ENCODE measurements around the gene ZNF70. TPM values are rescaled to one million over a fixed set of nuclear protein-coding genes. Genes with fewer than 3 reads are reported as not detected.
A peak's percentile ranks its signal among the peaks of the same experiment; 100 is the strongest.

ZNF70 gene
- total RNA-seq, 1 donor from 2014 or later: 2.9 TPM

- Mint-ChIP-seq H3K36me3 (ENCODE audit: low read depth) (no peaks in the 10 kb centered on the region), H3K4me3 (ENCODE audit: low read depth) (no peak overlapping the region), H3K27ac (no peak overlapping the region), H3K9me3 (no peaks in the 10 kb centered on the region), H3K27me3 (ENCODE audit: low read depth) (peaks cover 16% of the 10 kb centered on the region), H3K4me1 (ENCODE audit: low read depth) (peaks cover 5% of the 10 kb centered on the region)
- no peak for DNase-seq (ENCODE audit: low spot score)
- intact Hi-C loops (cut with micrococcal nuclease): no loop called here
Observed at GRCh38 chr22:23774922-23775436, 24.1 kb upstream of the ZNF70 start.

- H3K27me3 Mint-ChIP-seq (ENCODE audit: low read depth): peaks cover 16% of the 10 kb centered on the region
- peaks cover 5% of the 10 kb centered on the region for H3K4me1 Mint-ChIP-seq (ENCODE audit: low read depth)
- H3K4me3 Mint-ChIP-seq (ENCODE audit: low read depth): no peak overlapping the region
- no peaks in the 10 kb centered on the region for H3K36me3 Mint-ChIP-seq (ENCODE audit: low read depth)
- intact Hi-C loops (cut with micrococcal nuclease): no loop called here
- H3K27ac Mint-ChIP-seq: no peak overlapping the region
- DNase-seq (ENCODE audit: low spot score): no peak
- no peaks in the 10 kb centered on the region for H3K9me3 Mint-ChIP-seq
Observed at GRCh38 chr22:23774114-23774921, 23.4 kb upstream of the ZNF70 start.

- peak overlapping the region; percentile 14 for H3K4me3 Mint-ChIP-seq (ENCODE audit: low read depth)
- H3K27me3 Mint-ChIP-seq (ENCODE audit: low read depth): peaks cover 16% of the 10 kb centered on the region
- no peaks in the 10 kb centered on the region for H3K9me3 Mint-ChIP-seq
- DNase-seq (ENCODE audit: low spot score): no peak
- no peaks in the 10 kb centered on the region for H3K36me3 Mint-ChIP-seq (ENCODE audit: low read depth)
- no peak overlapping the region for H3K27ac Mint-ChIP-seq
- intact Hi-C loops (cut with micrococcal nuclease): no loop called here
- H3K4me1 Mint-ChIP-seq (ENCODE audit: low read depth): peaks cover 5% of the 10 kb centered on the region
Observed at GRCh38 chr22:23773483-23774113, 22.7 kb upstream of the ZNF70 start.

- Mint-ChIP-seq H3K9me3 (no peaks in the 10 kb centered on the region), H3K4me1 (ENCODE audit: low read depth) (peaks cover 5% of the 10 kb centered on the region), H3K27ac (no peak within 1 kb of the TSS), H3K27me3 (ENCODE audit: low read depth) (peaks cover 16% of the 10 kb centered on the region), H3K4me3 (ENCODE audit: low read depth) (peak within 1 kb of the TSS; percentile 52), H3K36me3 (ENCODE audit: low read depth) (no peaks in the 10 kb centered on the region)
- no peak for DNase-seq (ENCODE audit: low spot score)
- intact Hi-C loops (cut with micrococcal nuclease): no loop called here
Observed at GRCh38 chr22:23772649-23773473, 21.9 kb upstream of the ZNF70 start, which contains the start of gene MMP11. MMP11 (plus strand) TSS chr22:23772849; CDS start chr22:23772871, 22 bp downstream.

- DNase-seq (ENCODE audit: low spot score): no peak
- Mint-ChIP-seq H3K9me3 (no peaks in the 10 kb centered on the region), H3K4me1 (ENCODE audit: low read depth) (peaks cover 5% of the 10 kb centered on the region), H3K4me3 (ENCODE audit: low read depth) (peak overlapping the region; percentile 52), H3K27me3 (ENCODE audit: low read depth) (peaks cover 16% of the 10 kb centered on the region), H3K27ac (no peak overlapping the region), H3K36me3 (ENCODE audit: low read depth) (no peaks in the 10 kb centered on the region)
- intact Hi-C loops (cut with micrococcal nuclease): no loop called here
Observed at GRCh38 chr22:23772315-23772648, 21.4 kb upstream of the ZNF70 start.

GRCh38 chr22:23769321-23769965 lies 18.5 kb upstream of the ZNF70 start:
- Mint-ChIP-seq H3K9me3 (no peaks in the 10 kb centered on the region), H3K27me3 (ENCODE audit: low read depth) (peaks cover 14% of the 10 kb centered on the region), H3K4me1 (ENCODE audit: low read depth) (peaks cover 8% of the 10 kb centered on the region), H3K27ac (no peak overlapping the region), H3K4me3 (ENCODE audit: low read depth) (peak overlapping the region; percentile 7), H3K36me3 (ENCODE audit: low read depth) (peaks cover 10% of the 10 kb centered on the region)
- intact Hi-C loops (cut with micrococcal nuclease): loop anchor here (2.0 kb wide), 1 partner anchor 17 kb away; the partner anchor contains the start of gene SMARCB1
- no peak for DNase-seq (ENCODE audit: low spot score)

GRCh38 chr22:23767673-23768548 lies 17.0 kb upstream of the ZNF70 start, which contains the start of gene CHCHD10:
CHCHD10 (minus strand) TSS chr22:23767972; CDS start chr22:23767874, 98 bp downstream.
- Mint-ChIP-seq H3K4me1 (ENCODE audit: low read depth) (peaks cover 18% of the 10 kb centered on the region), H3K27ac (peak within 1 kb of the TSS; percentile 67), H3K36me3 (ENCODE audit: low read depth) (peaks cover 13% of the 10 kb centered on the region), H3K27me3 (ENCODE audit: low read depth) (peaks cover 2% of the 10 kb centered on the region), H3K4me3 (ENCODE audit: low read depth) (peak within 1 kb of the TSS; percentile 75), H3K9me3 (no peaks in the 10 kb centered on the region)
- intact Hi-C loops (cut with micrococcal nuclease): loop anchor here (2.0 kb wide), 3 partner anchors 19 to 141 kb away; partner anchors contain the start of gene SMARCB1
- peak; percentile 78 for DNase-seq (ENCODE audit: low spot score)

- Mint-ChIP-seq H3K4me1 (ENCODE audit: low read depth) (peaks cover 20% of the 10 kb centered on the region), H3K4me3 (ENCODE audit: low read depth) (peak overlapping the region; percentile 75), H3K9me3 (no peaks in the 10 kb centered on the region), H3K36me3 (ENCODE audit: low read depth) (peaks cover 13% of the 10 kb centered on the region), H3K27ac (peak overlapping the region; percentile 67), H3K27me3 (ENCODE audit: low read depth) (peaks cover 2% of the 10 kb centered on the region)
- DNase-seq (ENCODE audit: low spot score): no peak
- intact Hi-C loops (cut with micrococcal nuclease): loop anchor here (2.0 kb wide), 2 partner anchors 82 to 140 kb away; no protein-coding TSS in a partner anchor
Observed at GRCh38 chr22:23767303-23767672, 16.4 kb upstream of the ZNF70 start.

- H3K36me3 Mint-ChIP-seq (ENCODE audit: low read depth): peaks cover 13% of the 10 kb centered on the region
- intact Hi-C loops (cut with micrococcal nuclease): no loop called here
- peaks cover 17% of the 10 kb centered on the region for H3K4me1 Mint-ChIP-seq (ENCODE audit: low read depth)
- no peak for DNase-seq (ENCODE audit: low spot score)
- no peak overlapping the region for H3K27ac Mint-ChIP-seq
- no peaks in the 10 kb centered on the region for H3K9me3 Mint-ChIP-seq
- no peak overlapping the region for H3K4me3 Mint-ChIP-seq (ENCODE audit: low read depth)
- no peaks in the 10 kb centered on the region for H3K27me3 Mint-ChIP-seq (ENCODE audit: low read depth)
Observed at GRCh38 chr22:23764899-23765881, 14.3 kb upstream of the ZNF70 start.

GRCh38 chr22:23763954-23764353 lies 13.0 kb upstream of the ZNF70 start:
- Mint-ChIP-seq H3K4me1 (ENCODE audit: low read depth) (peaks cover 17% of the 10 kb centered on the region), H3K27ac (no peak overlapping the region), H3K36me3 (ENCODE audit: low read depth) (peaks cover 13% of the 10 kb centered on the region), H3K27me3 (ENCODE audit: low read depth) (no peaks in the 10 kb centered on the region), H3K4me3 (ENCODE audit: low read depth) (no peak overlapping the region), H3K9me3 (no peaks in the 10 kb centered on the region)
- no peak for DNase-seq (ENCODE audit: low spot score)
- intact Hi-C loops (cut with micrococcal nuclease): no loop called here

- peaks cover 17% of the 10 kb centered on the region for H3K4me1 Mint-ChIP-seq (ENCODE audit: low read depth)
- peaks cover 13% of the 10 kb centered on the region for H3K36me3 Mint-ChIP-seq (ENCODE audit: low read depth)
- no peak overlapping the region for H3K27ac Mint-ChIP-seq
- no peak for DNase-seq (ENCODE audit: low spot score)
- H3K4me3 Mint-ChIP-seq (ENCODE audit: low read depth): no peak overlapping the region
- intact Hi-C loops (cut with micrococcal nuclease): no loop called here
- no peaks in the 10 kb centered on the region for H3K27me3 Mint-ChIP-seq (ENCODE audit: low read depth)
- no peaks in the 10 kb centered on the region for H3K9me3 Mint-ChIP-seq
Observed at GRCh38 chr22:23763579-23763945, 12.7 kb upstream of the ZNF70 start.

Measured in activated T-helper 2 cell treated with anti-CD3 and anti-CD28 coated beads, Interferon-gamma antibody, Interleukin-2, Interleukin-4, amounts not matched to agents 10 μg/mL and 5 μg/mL and 100 μg/mL, durations not matched to agents 14 hours and 24 hours and 36 hours (primary cell).